GM12801 (cell line): ENCODE measurements around the gene RGS6.

Source experiments
- CTCF ChIP-seq: IDR thresholded peaks from one replicate; pipeline ENCODE4 v1.5.1; 2011; ENCODE audit warnings: control low read depth; ENCODE audit not compliant: insufficient read length; ENCODE audit errors: extremely low read depth

The RGS6 gene

GRCh38 chr14:72094844-72095582 lies 162.8 kb downstream of the RGS6 start:
- TF ChIP-seq CTCF: no peak

- no peak for TF ChIP-seq CTCF
Measured at GRCh38 chr14:72097173-72097783, 165.0 kb downstream of the RGS6 start.

GRCh38 chr14:72098210-72098609 lies 166.0 kb downstream of the RGS6 start:
- TF ChIP-seq CTCF: no peak

- no peak for TF ChIP-seq CTCF
Measured at GRCh38 chr14:72099566-72099965, 167.3 kb downstream of the RGS6 start.

GRCh38 chr14:72104011-72104613 lies 171.9 kb downstream of the RGS6 start:
- TF ChIP-seq CTCF: no peak

- no peak for TF ChIP-seq CTCF
Measured at GRCh38 chr14:72111911-72112310, 179.7 kb downstream of the RGS6 start.

- TF ChIP-seq CTCF: no peak
Measured at GRCh38 chr14:72118841-72119240, 186.6 kb downstream of the RGS6 start.
